NCI-H524 treated with DMSO at 0.1 percent for 48 hours (cell line): Measurements from ENCODE around the gene DUT.

Source experiments
- DNase-seq: peaks from one replicate; lab custom pipeline; 2025; lab: John Stamatoyannopoulos, UW

The DUT gene

DNA sequence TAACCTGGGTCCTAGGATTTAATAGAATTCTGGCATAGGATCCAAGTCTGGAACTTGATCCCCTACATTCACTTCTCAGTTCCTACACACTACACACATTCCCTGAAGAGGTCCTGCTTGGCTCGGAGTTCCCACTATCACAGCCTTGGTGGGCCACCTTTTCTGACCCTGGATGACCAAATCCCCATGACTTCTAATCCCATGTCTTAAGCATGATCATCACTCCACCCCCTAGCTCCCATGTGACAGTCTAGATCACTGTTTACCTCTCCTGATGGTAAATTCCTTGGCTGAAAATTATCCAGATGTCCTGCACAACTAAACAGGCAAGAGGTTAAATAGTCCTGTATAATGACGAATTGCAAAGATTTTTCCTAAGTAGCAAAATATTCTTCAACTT is 40.3 kb downstream of the DUT start:
- DNase-seq = no peak

DNA sequence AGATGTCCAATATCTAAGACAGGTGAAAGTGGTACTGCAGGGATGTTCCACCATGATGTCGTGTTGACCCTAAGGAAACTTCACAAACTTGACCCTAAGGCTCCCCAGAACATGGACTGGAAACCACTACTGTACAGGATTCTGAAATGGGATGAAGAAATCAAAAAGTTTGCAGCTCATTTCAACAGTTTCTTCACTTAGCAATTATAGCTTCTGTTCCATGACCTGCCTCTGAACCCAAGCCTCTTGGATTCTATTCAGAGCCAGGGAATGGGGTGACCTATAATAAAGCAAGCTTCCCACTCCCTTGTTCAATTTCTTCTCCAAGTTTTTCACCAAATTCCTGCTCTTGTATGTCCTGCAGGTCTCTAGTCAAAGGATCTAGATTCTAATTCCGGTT is 40.7 kb downstream of the DUT start:
- DNase-seq = no peak

DNA sequence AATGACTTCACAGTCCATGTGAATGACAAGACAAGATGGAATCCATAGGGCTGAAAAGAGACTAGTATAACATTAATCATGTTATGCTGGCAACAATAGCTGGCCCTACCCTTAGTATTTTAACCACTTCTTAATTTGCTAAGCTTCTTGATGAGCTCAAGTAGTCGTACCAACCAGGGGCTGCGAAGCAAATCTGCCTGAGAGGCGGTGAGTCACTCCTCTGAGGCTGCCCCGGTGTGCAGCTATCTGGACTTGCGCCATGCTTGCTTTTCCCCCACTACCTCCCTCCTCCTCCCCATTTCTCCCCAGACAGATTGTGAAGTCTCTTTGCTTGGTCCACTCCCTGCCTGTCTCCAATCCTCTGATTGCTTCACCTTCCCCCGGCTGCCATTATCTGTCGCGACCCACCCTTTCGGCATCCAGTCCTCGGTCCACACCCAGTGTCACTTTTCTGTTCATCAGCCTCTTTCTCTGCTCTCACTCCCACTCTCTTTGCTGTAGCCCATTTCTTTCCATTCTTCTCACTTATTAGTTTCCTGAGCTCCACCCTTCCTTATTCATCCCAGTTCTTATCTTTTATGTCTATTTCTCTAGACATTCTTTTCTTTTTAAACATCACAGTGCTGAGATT is 42.7 kb downstream of the DUT start:
- no peak for DNase-seq

DNA sequence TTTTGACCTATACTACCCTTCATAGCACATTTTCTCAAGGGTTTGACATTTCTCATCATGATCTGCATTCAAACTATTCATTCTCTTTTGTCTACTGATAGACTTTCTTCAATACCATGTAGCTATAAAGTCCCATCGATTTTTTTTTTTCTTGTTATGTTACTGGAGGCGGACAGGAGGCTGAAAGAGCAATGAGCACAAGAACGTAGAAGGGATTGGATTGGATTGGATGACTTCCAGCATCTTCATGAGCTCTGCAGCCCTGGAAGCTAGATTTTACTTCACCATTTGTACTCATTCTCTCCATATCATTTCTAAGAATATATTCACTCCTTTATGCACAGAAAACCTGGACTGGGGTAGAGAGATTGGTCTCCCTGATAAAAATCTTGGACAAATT is 43.2 kb downstream of the DUT start:
- DNase-seq = no peak

DNA sequence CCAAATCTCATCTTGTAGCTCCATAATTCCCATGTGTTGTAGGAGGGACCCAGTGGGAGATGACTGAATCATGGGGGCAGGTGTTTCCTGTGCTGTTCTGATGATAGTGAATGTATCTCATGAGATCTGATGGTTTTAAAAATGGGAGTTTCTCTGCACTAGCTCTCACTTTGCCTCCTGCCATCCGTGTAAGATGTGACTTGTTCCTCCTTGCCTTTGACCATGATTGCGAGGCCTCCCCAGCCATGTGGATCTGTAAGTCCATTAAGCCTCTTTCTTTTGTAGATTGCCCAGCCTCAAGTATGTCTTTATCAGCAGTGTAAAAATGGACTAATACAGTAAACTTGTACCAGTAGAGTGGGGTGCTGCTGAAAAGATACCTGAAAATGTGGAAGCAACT is 44.5 kb downstream of the DUT start:
- DNase-seq = no peak

DNA sequence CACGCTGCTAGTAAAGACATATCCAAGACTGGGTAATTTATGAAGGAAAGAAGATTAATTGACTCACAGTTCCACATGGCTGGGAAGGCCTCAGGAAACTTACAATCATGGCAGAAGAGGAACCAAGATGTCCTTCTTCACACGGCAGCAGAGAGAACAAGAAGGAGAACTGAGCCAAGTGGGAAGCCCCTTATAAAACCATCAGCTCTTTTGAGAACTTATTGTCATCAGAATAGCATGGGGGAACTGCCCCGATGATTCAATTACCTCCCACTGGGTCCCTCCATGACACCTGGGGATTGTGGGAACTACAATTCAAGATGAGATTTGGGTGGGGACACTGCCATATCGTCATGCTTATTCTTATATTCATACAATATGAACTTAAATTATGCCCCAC is 49.0 kb downstream of the DUT start:
- DNase-seq = no peak

DNA sequence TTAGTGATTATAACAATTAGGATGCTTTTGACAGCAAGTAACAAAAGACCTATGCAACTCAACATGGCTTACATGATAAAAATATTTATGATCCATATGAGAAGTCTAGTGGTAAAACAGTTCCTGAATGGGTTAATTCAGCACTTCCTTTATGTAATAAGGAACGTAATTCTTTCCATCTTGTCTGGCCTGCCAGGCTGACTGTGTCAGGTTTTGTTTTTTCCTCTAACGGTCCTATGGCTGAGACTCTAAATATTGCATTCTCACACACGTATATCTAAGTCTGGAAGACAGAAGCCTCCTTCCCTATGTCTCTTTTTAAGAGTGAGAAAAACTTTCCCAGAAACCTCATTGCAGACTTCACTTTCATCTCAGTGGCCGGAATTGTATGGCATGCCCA is 50.6 kb downstream of the DUT start:
- no peak for DNase-seq

DNA sequence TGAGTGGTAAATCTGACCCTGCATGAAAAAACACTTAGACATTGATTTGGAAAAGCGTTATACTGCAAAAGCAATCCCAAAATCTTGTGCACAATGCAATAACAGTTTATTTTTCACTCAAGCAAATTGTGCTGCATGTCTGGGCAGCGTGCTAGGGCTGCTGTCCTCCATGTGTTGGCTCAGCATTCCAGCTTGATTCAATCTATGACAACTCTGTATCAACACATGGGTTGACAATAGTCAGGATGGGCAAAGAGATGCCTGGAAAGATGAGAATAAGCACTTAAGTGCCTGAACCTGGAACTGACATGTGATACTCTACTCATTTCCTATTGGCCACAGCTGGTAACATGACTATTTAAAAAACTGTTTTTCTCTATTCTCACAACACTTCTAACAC is 51.8 kb downstream of the DUT start:
- DNase-seq = no peak

DNA sequence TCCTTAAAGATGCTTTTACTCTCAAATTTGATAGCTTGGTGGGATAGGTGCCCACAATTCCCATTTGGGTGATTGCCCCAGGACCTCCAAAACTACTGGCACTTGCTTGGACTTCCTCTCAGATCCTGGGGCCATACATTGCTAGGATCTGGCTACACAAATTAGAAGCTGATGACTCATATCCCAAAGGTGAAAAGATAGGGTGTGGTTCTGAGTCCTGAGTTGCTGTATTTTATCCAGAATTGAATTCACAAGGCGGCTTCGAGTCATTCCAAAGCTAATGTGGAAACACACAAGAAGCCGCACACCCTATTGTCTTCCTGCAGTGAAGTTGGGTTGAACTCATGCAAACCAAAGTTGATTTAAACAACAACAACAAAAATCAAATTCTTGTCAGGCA is 53.4 kb downstream of the DUT start:
- DNase-seq = no peak

DNA sequence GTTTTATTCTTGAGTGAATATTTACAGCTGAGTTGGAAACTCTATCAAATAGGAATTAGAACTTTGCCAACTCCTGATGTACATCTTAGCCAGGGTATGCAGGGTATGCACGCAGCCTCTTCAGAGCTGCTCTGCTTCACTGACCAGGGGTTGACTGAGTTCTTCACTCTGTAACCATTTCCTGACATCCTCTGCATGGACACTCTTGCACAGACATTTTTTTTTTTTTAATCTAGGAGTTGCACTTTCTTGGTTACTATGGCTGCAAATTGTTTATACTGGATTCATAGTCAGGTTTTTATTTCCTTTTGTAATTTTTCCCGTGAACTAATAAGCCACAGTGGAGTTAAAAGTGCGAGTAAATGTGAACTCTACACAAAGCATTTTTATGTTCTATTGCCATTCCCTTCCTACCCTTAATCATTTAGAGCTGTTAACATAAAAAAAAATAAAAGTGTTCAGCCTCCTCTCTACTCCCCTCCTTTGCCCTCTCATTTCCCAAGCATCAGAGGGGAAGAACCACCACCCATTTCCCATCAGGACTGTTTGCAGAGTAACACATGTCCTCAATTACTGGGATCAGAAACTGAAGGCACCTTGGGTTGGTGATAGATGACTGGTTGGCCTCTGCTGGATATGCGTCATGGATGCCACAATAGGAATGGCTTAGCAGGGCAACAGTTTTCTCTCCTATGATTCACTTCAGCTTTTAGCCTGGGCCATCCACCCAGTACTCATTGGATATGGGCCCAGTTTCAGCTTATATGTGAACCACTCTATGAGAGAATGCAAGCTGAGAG is 54.0 kb downstream of the DUT start:
- DNase-seq = no peak

DNA sequence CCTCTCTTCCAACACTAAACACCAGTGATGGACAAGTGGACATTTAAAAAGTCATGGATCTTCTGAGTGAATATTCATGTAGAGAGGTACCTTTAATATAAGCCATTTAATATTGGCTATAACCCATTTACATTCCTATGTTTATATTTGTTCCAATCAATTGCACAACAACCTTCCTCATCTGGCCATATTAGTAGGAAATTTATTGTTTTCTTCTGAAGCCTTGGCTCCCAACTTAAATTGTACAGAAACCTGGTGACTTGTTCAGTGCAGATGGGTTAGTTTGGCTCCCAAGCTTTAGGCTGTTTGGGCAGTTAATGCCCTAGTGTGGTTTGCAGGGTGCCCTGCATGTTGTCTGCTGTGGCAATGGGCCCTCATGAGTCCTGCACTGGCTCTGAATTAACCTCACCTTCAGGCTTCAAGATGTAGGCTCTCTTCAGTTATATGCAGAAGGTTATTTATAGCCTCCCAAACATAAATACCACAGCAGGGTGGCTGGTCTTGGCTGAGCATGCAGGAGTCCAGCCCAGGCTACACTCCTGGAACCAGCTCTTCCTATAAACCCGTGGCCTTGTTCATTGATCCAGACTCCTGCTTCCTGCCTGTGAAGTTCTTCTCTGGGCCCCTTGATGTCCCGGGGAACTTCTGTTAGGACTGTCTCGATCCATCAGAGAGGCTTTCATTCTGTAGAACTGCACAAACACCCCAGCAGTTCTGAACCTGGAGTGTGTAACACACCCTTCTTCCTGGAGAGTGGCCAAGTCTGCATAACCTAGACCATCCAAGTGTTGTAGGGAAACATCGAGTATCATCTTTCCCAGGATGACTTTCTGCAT is 57.0 kb downstream of the DUT start:
- DNase-seq = no peak

DNA sequence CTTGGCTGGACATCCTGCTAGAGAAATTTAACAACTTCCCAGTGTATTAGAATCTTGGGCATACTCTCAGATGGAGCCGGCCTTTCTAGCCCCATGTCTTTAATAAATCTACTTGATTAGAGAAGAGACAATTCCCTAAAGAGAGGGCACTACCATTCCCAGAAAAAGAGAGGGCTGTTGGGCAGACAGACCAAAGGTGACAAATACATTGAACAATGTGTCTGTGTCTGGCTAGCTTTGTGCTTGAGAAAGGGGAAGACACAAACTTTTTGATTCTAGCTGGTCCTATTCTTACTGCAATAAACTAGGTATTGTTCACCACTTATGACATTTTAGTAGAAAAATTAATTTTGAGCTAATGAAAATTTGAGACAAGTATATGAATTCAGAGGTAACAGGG is 57.7 kb downstream of the DUT start:
- no peak for DNase-seq

DNA sequence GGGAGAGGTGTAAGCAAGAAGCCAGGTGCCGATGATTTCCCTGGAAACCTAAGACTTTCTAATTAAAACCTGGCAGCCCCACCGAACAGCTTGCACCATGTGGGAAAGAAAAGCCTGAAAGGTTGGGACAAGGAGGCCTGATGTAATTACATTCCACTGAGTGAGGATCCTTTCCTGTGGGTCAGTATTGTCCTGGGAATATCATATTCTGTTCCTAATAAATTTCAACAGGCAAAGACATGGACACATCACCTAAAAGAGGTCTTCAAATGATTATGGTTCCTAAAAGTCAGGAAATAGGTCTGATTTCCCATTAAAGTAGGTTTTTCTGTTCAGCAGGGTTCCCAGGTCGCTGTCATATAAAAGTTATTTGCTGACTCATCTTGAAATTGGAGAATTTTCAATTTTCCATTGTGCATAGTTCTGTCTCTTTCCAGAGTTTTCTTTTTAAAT is 58.5 kb downstream of the DUT start:
- DNase-seq = no peak

DNA sequence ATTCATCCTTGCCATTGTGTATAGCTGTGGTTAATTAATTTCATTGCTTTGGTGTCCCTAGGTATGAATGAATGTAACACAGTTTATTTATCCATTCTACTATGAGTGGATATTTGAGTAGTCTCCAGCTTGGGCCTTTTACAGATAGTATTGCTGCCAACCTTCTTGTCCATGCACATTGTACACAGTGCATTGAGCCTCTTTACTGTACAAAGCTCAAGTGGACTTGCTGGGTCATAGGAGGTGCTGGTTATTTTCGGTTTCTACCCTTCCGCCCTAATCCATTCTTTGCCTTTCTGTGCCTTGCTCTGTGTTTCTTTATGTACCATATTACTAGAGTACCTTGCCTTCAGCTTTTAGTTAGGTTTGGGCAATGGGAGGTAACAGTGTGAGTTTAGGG is 60.7 kb downstream of the DUT start:
- no peak for DNase-seq

DNA sequence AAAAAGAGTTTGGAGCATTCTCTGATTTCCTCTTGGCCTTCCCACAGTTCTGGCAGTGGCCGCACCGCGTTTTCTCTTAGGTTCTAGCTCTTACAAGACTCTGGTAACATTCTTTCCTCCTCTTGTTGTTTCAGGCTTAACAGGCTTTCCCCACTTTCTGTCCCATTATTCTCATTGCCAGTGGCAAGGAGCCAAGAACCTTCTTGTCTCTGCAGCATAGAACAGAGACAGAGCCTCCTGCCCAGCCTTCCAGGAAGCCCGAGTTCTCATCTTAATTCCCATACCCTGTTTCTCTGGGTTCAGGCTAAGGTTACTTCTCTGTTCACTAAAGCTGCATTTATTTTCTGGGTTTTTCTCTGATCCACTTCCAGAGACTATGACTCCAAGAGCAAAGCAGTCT is 61.1 kb downstream of the DUT start:
- no peak for DNase-seq
